ENCODE measurements around the gene CREB3.

GRCh38 chr9:35732800-35733541 is 505 bp downstream of the CREB3 start:
- TF ChIP-seq CTCF (conservative IDR thresholded peaks at IDR 0.05 in 1 of 2, IDR thresholded peaks at IDR 0.05 in 1 of 2; ENCODE audit: extremely low read depth in 1 of 2, insufficient read depth in 1 of 2, low read depth in 1 of 2, low read length in 2 of 2), result peak; percentile 7 to 26
- no peak for TF ChIP-seq EZH2 (IDR thresholded peaks at IDR 0.05; ENCODE audit: borderline replicate concordance, low read length)

Data from mammary epithelial cell (primary cell).